Fibroblast of villous mesenchyme (primary cell): ENCODE results near the gene KRTAP4-16. TPM values are rescaled to one million over a fixed set of nuclear protein-coding genes. Genes with fewer than 3 reads are reported as not detected.
"Not testable (repeated sequence)": the region's sequence is repeated elsewhere in the genome, so short reads cannot be mapped to it uniquely, and the experiment has no call there.

Experiments used
- DNase-seq: peaks from one replicate; pipeline ENCODE4 v3.0.0-alpha.2; 2010; ENCODE audit warnings: low read depth
- H3K4me3 ChIP-seq: 2 replicates; pipeline ENCODE4 v1.5.1; 2011; ENCODE audit warnings: low read depth, mild to moderate bottlenecking, low read length
- total RNA-seq: library from RNA; depleted of rRNA; stranded (reverse); fragments of >200 nt; gene quantifications from 2 replicates; pipeline ENCODE4 v1.2.3, GENCODE V29; 2012
- TF ChIP-seq, protein P1 (sequence below): IDR thresholded peaks from 2 replicates; pipeline ENCODE4 v1.5.1; 2012; ENCODE audit warnings: low read depth, mild to moderate bottlenecking, low read length; ENCODE audit not compliant: insufficient read depth

KRTAP4-16 gene
- total RNA-seq, 1 donor, result not detected

DNA sequence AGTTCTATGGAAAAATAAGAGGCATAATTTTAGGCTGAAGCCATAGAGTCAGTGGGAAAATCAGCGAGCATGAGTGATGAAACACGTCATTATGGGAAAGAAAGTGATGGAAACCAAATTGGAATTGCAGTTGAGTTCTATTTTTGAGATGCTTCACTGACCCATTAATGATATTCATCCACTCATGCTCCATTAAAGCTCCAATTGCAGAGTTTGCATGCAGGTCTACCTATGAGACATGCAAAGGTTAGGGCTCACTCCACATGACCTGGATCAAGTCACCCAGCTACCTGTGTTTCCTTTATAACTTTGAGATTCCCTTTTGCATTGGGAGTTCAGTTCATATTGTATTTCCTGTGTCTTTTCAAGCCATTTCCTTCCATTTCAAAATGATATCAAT is 28.3 kb downstream of the KRTAP4-16 start:
- TF ChIP-seq, protein P1, sequence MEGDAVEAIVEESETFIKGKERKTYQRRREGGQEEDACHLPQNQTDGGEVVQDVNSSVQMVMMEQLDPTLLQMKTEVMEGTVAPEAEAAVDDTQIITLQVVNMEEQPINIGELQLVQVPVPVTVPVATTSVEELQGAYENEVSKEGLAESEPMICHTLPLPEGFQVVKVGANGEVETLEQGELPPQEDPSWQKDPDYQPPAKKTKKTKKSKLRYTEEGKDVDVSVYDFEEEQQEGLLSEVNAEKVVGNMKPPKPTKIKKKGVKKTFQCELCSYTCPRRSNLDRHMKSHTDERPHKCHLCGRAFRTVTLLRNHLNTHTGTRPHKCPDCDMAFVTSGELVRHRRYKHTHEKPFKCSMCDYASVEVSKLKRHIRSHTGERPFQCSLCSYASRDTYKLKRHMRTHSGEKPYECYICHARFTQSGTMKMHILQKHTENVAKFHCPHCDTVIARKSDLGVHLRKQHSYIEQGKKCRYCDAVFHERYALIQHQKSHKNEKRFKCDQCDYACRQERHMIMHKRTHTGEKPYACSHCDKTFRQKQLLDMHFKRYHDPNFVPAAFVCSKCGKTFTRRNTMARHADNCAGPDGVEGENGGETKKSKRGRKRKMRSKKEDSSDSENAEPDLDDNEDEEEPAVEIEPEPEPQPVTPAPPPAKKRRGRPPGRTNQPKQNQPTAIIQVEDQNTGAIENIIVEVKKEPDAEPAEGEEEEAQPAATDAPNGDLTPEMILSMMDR, result no peak
- no peak overlapping the region for H3K4me3 ChIP-seq
- no peak for DNase-seq

DNA sequence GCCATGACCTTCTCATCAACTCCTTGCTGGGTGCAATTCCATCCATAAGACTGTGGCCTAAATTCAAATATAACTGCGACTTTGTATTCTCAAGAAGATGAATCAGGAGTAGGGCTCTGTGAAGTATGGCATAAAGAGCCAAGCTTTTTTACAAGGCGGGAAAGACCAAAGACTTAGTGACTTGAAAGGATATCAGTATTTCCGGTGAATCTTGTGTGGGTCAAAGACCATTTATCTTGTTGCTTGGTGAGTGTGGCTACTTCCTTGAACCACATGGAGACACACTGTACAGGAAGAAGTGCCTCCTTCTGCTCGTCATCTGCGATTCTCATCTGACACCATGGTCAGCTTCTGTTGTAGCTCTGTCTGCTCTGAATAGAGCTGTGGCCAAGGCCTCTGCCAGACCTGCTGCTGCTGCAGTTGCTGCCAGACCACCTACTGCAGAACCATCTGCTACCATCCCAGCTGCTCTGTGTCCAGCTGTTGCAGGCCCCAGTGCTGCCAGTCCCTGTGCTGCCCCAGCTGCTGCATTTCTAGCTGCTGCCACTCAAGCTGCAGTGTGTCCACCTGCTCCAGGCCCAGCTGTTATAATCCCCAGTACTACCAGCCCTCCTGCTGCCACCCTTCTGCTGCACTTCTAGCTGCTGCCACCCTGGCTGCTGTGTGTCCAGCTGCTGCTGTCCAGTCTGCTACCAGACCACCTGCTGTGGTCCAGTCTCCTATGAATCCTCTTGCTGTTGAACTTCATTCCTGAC is 30.2 kb downstream of the KRTAP4-16 start:
- no peak overlapping the region for H3K4me3 ChIP-seq
- TF ChIP-seq, protein P1, result no peak
- no peak for DNase-seq

GRCh38 chr17:41069031-41069430 is 33.0 kb downstream of the KRTAP4-16 start:
- DNase-seq, result no peak
- TF ChIP-seq, protein P1, result no peak
- H3K4me3 ChIP-seq, result no peak overlapping the region

- peak; percentile 57 for DNase-seq
- TF ChIP-seq, protein P1, result no peak
- no peak overlapping the region for H3K4me3 ChIP-seq
These were observed 34.7 kb downstream of the KRTAP4-16 start for GRCh38 chr17:41067281-41067680.

DNA sequence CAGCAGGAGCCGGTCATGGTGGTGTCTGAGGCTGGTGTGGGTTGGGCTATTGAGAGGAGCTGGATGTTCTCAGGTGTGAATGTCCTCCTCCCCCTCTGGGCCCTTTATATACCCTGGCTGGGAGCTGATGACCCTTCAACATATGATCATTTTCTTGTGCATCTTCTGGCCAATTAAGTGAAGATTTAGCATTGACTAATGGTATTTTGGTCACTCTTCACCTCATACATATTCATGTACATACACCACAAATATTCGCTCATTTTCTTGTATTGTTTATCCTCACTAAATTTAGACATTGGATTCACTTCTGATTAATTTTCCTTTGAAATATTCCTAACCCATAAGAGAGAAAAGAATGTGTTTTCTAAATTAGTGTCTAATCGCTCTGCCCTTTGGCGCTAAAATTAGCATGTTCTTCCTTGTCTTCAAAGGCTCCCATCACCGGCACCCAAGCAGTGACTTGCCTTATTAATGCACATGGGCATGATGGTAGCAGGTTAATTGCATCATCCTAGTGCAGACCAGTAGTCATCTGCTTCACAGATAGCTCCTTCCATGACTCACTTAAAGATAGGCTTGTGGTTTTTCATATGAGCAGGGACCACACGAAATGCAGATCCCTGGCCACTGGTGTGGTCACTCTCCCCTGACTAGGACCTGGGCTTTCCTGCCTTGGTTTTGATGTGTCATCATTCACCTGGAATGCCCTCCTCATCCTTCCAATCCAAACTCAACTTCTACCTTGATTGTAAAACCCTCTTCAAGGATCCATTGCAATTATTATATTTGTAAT is 36.0 kb downstream of the KRTAP4-16 start, which contains the start of gene KRTAP2-4:
KRTAP2-4 (minus strand) TSS at position 51 of the 796 bp plus-strand sequence; CDS start at position 17, 34 bp downstream.
- DNase-seq, result peak; percentile 93
- TF ChIP-seq, protein P1, result no peak
- H3K4me3 ChIP-seq, result no peak within 1 kb of the TSS

- not testable (repeated sequence) for H3K4me3 ChIP-seq, DNase-seq
These were observed 36.9 kb downstream of the KRTAP4-16 start for GRCh38 chr17:41065016-41065689.

GRCh38 chr17:41064301-41064700 is 37.7 kb downstream of the KRTAP4-16 start:
- TF ChIP-seq, protein P1, result no peak
- H3K4me3 ChIP-seq, result no peak overlapping the region
- DNase-seq, result no peak
